NCI-H446 (cell line): ENCODE results near the gene ZNF117.
"Not testable (repeated sequence)": the region's sequence is repeated elsewhere in the genome, so short reads cannot be mapped to it uniquely, and the experiment has no call there.

ENCODE experiments used
- DNase-seq, 2 experiments: peaks; one replicate each; lab custom pipeline; 2025; lab: John Stamatoyannopoulos, UW

ZNF117 gene

GRCh38 chr7:64990936-64991335 lies at the start of gene ZNF117:
TSS of gene ZNF117 (minus strand) at chr7:64991036.
- no peak for DNase-seq

DNA sequence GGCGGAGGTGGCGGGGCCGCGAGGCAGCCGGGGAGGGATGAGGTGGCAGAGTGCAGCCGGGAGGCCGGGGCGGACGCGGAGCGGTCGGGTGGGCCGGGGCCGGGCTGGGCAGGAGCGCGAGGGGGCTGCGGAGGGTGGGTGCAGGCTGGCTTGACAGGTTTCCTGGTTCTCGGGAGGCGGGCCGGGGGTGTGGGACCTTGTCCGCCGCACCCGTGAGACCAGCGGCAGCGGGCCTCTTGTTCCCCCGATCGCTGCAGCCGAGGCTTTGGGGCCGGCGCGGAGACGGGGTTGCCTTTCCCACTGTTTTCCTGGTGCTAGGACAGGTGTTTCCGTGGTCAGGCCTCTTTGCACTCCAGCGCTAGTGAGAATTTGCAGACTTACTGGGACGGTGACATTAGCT lies 47.9 kb upstream of the ZNF117 start:
- not testable (repeated sequence) for DNase-seq

DNA sequence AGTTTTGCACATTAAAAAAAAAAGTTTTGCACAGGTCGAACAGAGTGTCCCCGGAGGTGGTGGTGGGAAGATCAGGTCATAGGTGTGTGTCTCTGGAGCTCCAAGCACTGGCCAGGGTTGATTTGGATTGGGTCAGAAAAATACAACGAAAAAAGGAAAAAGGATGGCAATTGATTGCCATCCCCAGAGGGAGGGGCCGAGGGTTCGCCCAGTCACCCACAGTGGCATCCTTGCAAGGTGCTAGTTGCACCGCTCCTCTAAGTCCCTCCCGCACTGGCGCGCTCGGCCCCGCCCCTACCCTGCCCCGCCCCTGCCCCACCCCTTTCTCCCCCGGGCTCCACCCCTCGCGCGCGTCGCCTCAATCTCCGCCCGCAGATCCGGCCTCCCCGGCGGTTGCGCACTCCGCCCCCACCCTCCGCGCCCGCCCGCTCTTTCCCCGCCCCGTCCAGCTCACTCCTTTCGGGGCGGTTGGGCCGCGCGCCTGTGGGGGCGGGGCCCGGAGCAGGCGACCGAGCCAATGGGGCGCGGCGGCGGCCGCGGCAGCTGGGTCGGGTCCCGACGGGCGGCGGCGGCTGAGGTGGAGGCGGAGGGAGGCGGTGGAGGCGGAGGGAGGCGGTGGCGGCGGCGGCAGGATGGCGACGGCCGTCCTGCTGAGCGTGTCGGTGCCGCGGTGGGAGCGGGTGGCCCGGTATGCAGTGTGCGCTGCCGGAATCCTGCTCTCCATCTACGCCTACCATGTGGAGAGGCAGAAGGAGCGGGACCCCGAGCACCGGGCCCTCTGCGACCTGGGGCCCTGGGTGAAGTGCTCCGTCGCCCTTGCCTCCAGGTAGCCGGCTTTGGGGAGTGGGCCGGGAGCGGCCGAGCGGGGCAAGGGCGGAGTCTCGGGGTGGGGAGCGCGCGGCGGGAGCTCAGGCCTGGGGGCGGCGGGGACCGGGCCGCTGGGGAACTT lies 47.2 kb upstream of the ZNF117 start:
- peak; percentile 45 to 83 for DNase-seq

- not testable (repeated sequence) for DNase-seq
Observed at GRCh38 chr7:65036526-65036925, 45.7 kb upstream of the ZNF117 start.

GRCh38 chr7:65035469-65035868 lies 44.6 kb upstream of the ZNF117 start:
- not testable (repeated sequence) for DNase-seq

- DNase-seq, result not testable (repeated sequence)
Observed at GRCh38 chr7:65034120-65034782, 43.4 kb upstream of the ZNF117 start.

GRCh38 chr7:65033391-65033790 lies 42.6 kb upstream of the ZNF117 start:
- DNase-seq, result not testable (repeated sequence)

DNA sequence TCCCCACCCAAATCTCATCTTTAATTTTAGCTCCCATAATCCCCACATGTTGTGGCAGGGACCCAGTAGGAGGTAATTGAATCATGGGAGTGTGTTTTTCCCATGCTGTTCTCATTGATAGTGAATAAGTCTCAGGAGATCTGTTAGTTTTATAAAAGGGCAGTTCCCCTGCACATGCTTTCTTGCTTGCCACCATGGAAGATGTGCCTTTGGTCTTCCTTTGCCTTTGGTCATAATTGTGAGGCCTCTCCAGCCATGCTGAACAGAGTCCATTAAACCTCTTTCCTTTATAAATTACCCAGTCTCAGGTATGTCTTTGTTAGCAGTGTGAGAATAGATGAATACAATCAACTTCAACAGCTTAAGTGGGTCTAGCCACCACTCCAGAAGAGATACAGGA lies 34.2 kb upstream of the ZNF117 start:
- not testable (repeated sequence) for DNase-seq

- not testable (repeated sequence) for DNase-seq
Observed at GRCh38 chr7:65020978-65021377, 30.1 kb upstream of the ZNF117 start.

- not testable (repeated sequence) for DNase-seq
Observed at GRCh38 chr7:65009881-65010280, 19.0 kb upstream of the ZNF117 start.

DNA sequence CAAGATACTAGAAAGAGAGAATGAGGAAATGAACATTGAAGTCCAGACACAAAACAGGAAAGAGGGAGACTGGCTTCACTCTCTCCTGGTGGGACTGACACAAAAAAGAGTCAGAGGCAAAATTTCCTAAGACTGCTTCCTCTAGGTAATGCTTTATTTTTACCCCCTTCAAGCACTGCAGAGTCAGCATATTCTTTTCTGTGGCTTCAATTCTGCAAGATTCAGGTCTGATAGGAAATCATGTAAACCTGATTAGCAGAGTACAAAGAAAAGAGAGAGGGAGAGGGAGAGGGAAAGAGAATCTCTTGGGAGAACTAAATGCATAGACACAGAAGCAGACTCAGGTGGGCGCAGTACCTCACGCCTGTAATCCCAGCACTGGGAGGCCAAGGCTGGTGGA lies 18.6 kb upstream of the ZNF117 start:
- DNase-seq, result not testable (repeated sequence)

- DNase-seq, result not testable (repeated sequence)
Observed at GRCh38 chr7:65007036-65007435, 16.2 kb upstream of the ZNF117 start.

- DNase-seq, result peak; percentile 61 to 84
Observed at GRCh38 chr7:65006094-65006992, 15.5 kb upstream of the ZNF117 start, which contains the start of gene ERV3-1. TSS of gene ERV3-1 (minus strand) at chr7:65006687. CDS start at chr7:64993026, 13,661 bp downstream.

GRCh38 chr7:65004575-65004974 lies 13.7 kb upstream of the ZNF117 start:
- no peak for DNase-seq

- DNase-seq, result no peak
Observed at GRCh38 chr7:65002972-65003585, 12.2 kb upstream of the ZNF117 start.

- DNase-seq, result no peak
Observed at GRCh38 chr7:65001291-65001814, 10.5 kb upstream of the ZNF117 start.

- no peak for DNase-seq
Observed at GRCh38 chr7:64999165-65000004, 8.5 kb upstream of the ZNF117 start.

- DNase-seq, result no peak
Observed at GRCh38 chr7:64998865-64999164, 8.0 kb upstream of the ZNF117 start.

- DNase-seq, result no peak
Observed at GRCh38 chr7:64997927-64998391, 7.1 kb upstream of the ZNF117 start.
